Measurements from ENCODE around the gene SEL1L3.

DNA sequence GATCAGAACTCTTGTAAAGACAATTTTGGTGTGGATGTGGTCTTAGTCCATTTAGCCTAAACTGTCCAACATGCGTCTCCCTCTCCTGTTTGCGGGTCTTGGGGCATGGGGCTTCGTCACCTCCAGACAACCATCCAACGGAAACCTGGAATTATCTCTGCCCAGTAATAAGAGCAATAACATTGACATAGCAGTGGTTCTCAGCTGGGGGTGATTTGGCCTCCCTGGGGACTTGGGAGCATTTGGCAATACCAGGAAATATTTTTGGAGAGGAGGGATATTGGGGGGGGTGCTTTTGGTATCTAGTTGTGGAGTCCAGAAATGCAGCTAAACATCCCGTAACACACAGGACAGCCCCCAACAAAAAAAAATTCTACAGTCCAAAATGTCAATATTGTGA, 47.2 kb downstream of the SEL1L3 start:
- TF ChIP-seq, protein P1, sequence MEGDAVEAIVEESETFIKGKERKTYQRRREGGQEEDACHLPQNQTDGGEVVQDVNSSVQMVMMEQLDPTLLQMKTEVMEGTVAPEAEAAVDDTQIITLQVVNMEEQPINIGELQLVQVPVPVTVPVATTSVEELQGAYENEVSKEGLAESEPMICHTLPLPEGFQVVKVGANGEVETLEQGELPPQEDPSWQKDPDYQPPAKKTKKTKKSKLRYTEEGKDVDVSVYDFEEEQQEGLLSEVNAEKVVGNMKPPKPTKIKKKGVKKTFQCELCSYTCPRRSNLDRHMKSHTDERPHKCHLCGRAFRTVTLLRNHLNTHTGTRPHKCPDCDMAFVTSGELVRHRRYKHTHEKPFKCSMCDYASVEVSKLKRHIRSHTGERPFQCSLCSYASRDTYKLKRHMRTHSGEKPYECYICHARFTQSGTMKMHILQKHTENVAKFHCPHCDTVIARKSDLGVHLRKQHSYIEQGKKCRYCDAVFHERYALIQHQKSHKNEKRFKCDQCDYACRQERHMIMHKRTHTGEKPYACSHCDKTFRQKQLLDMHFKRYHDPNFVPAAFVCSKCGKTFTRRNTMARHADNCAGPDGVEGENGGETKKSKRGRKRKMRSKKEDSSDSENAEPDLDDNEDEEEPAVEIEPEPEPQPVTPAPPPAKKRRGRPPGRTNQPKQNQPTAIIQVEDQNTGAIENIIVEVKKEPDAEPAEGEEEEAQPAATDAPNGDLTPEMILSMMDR (IDR thresholded peaks at IDR 0.05), result no peak
- TF ChIP-seq POLR2AphosphoS5 (IDR thresholded peaks at IDR 0.05) (no peak), POLR2A (IDR thresholded peaks at IDR 0.05) (no peak)

All from gastroesophageal sphincter (tissue), 3 donors.